Measurements from ENCODE around the gene MXI1. TPM values are rescaled to one million over a fixed set of nuclear protein-coding genes. Genes with fewer than 3 reads are reported as not detected.

MXI1 gene
- total RNA-seq, 1 donor from 2014 or later: 31.5 TPM

DNA sequence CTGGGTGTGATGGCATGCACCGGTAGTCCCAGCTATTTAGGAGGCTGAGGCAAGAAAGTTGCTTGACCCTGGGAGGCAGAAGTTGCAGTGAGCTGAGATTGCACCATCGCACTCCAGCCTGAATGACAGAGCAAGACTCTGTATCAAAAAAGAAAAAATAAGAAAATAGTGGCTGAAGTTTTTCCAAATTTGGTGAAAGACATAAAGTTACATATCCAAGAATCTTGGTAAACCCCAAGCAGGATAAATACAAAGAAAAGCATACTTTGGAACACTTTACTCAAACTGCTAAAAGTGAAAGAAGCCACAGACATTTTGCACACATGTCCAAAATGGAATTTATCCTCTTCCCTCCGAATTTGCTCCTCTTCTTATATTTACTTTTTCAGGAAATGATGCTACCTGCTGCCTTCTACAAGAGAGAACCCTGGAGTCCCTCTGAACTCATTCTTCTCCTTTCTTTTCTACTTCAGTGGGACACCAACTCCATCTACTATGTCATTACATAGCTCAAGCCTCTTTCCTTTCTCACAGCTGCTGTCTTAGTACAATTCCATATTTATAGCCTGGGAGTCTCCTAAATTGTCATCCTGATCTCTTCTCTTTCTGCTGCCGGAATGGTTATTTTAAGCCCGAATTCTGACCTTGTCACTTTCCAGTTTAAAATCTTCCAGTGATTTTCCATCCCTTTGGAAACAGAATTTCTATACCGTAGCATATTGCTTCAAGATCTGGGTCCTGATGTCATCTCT, 114.6 kb downstream of the MXI1 start:
- peaks cover 10% of the 10 kb centered on the region for H3K9me3 Mint-ChIP-seq (ENCODE audit: unreplicated experiment)
- H3K4me2 ChIP-seq (ENCODE audit: low read length): no peak overlapping the region
- no peaks in the 10 kb centered on the region for H4K20me1 ChIP-seq (ENCODE audit: insufficient read depth, low read length)
- H3K27ac ChIP-seq (ENCODE audit: low read depth, low read length): no peak overlapping the region
- no peaks in the 10 kb centered on the region for H3K27me3 ChIP-seq (ENCODE audit: insufficient read depth, low read length)
- no peak overlapping the region for H3K9ac ChIP-seq (ENCODE audit: low read length)
- peaks cover 22% of the 10 kb centered on the region for H3K4me1 ChIP-seq (ENCODE audit: insufficient read depth, low read length)
- H3K36me3 ChIP-seq (ENCODE audit: insufficient read depth, low read length): no peaks in the 10 kb centered on the region
- no peak overlapping the region for H3K27ac Mint-ChIP-seq (ENCODE audit: unreplicated experiment)
- H3K79me2 ChIP-seq (ENCODE audit: insufficient read depth, low read length): no peaks in the 10 kb centered on the region
- peaks cover 35% of the 10 kb centered on the region for H3K4me1 Mint-ChIP-seq (ENCODE audit: low read depth, unreplicated experiment)
- H3K27me3 Mint-ChIP-seq (ENCODE audit: low read depth, unreplicated experiment): no peaks in the 10 kb centered on the region
- DNase-seq (ENCODE audit: low read depth) (no peak), FAIRE-seq (no peak)
- no peaks in the 10 kb centered on the region for H3K36me3 Mint-ChIP-seq (ENCODE audit: low read depth, unreplicated experiment)
- H2AFZ ChIP-seq (ENCODE audit: low read depth, low read length): no peak overlapping the region
- no peak overlapping the region for H3K4me3 ChIP-seq (ENCODE audit: insufficient read depth, low read depth, low read length)
- H3K4me3 Mint-ChIP-seq (ENCODE audit: unreplicated experiment): no peak overlapping the region
- TF ChIP-seq EZH2 (IDR thresholded peaks at IDR 0.05; ENCODE audit: insufficient read depth, low read length) (no peak), CTCF (IDR thresholded peaks at IDR 0.05; ENCODE audit: insufficient read depth, low read depth, low read length) (no peak)
- no peaks in the 10 kb centered on the region for H3K9me3 ChIP-seq (ENCODE audit: insufficient read depth, low read depth, low read length)

GRCh38 chr10:110323503-110323902, 116.1 kb downstream of the MXI1 start:
- Histone ChIP-seq H3K9ac (ENCODE audit: low read length) (peak overlapping the region; percentile 4), H3K4me3 (ENCODE audit: insufficient read depth, low read depth, low read length) (no peak overlapping the region), H3K4me2 (ENCODE audit: low read length) (peak overlapping the region; percentile 10), H3K9me3 (ENCODE audit: insufficient read depth, low read depth, low read length) (no peaks in the 10 kb centered on the region), H3K27ac (ENCODE audit: low read depth, low read length) (peak overlapping the region; percentile 18), H3K36me3 (ENCODE audit: insufficient read depth, low read length) (no peaks in the 10 kb centered on the region), H2AFZ (ENCODE audit: low read depth, low read length) (no peak overlapping the region), H3K27me3 (ENCODE audit: insufficient read depth, low read length) (no peaks in the 10 kb centered on the region), H3K4me1 (ENCODE audit: insufficient read depth, low read length) (peaks cover 30% of the 10 kb centered on the region), H3K79me2 (ENCODE audit: insufficient read depth, low read length) (no peaks in the 10 kb centered on the region), H4K20me1 (ENCODE audit: insufficient read depth, low read length) (no peaks in the 10 kb centered on the region)
- H3K27me3 Mint-ChIP-seq (ENCODE audit: low read depth, unreplicated experiment): no peaks in the 10 kb centered on the region
- DNase-seq (ENCODE audit: low read depth) (peak; percentile 92), FAIRE-seq (peak; percentile 81)
- no peak for TF ChIP-seq CTCF (IDR thresholded peaks at IDR 0.05; ENCODE audit: insufficient read depth, low read depth, low read length)
- no peak for TF ChIP-seq EZH2 (IDR thresholded peaks at IDR 0.05; ENCODE audit: insufficient read depth, low read length)
- peaks cover 13% of the 10 kb centered on the region for H3K9me3 Mint-ChIP-seq (ENCODE audit: unreplicated experiment)
- peaks cover 40% of the 10 kb centered on the region for H3K4me1 Mint-ChIP-seq (ENCODE audit: low read depth, unreplicated experiment)
- peak overlapping the region; percentile 75 for H3K27ac Mint-ChIP-seq (ENCODE audit: unreplicated experiment)
- peak overlapping the region; percentile 9 for H3K4me3 Mint-ChIP-seq (ENCODE audit: unreplicated experiment)
- no peaks in the 10 kb centered on the region for H3K36me3 Mint-ChIP-seq (ENCODE audit: low read depth, unreplicated experiment)

- no peaks in the 10 kb centered on the region for H3K9me3 ChIP-seq (ENCODE audit: insufficient read depth, low read depth, low read length)
- peaks cover 40% of the 10 kb centered on the region for H3K4me1 Mint-ChIP-seq (ENCODE audit: low read depth, unreplicated experiment)
- no peak overlapping the region for H3K27ac ChIP-seq (ENCODE audit: low read depth, low read length)
- H2AFZ ChIP-seq (ENCODE audit: low read depth, low read length): no peak overlapping the region
- DNase-seq (ENCODE audit: low read depth): peak; percentile 52
- no peak overlapping the region for H3K4me2 ChIP-seq (ENCODE audit: low read length)
- peak overlapping the region; percentile 75 for H3K27ac Mint-ChIP-seq (ENCODE audit: unreplicated experiment)
- no peaks in the 10 kb centered on the region for H4K20me1 ChIP-seq (ENCODE audit: insufficient read depth, low read length)
- no peak overlapping the region for H3K4me3 ChIP-seq (ENCODE audit: insufficient read depth, low read depth, low read length)
- H3K36me3 ChIP-seq (ENCODE audit: insufficient read depth, low read length): no peaks in the 10 kb centered on the region
- no peaks in the 10 kb centered on the region for H3K27me3 ChIP-seq (ENCODE audit: insufficient read depth, low read length)
- H3K9ac ChIP-seq (ENCODE audit: low read length): no peak overlapping the region
- H3K4me3 Mint-ChIP-seq (ENCODE audit: unreplicated experiment): no peak overlapping the region
- H3K27me3 Mint-ChIP-seq (ENCODE audit: low read depth, unreplicated experiment): no peaks in the 10 kb centered on the region
- no peaks in the 10 kb centered on the region for H3K79me2 ChIP-seq (ENCODE audit: insufficient read depth, low read length)
- TF ChIP-seq EZH2 (IDR thresholded peaks at IDR 0.05; ENCODE audit: insufficient read depth, low read length) (no peak), CTCF (IDR thresholded peaks at IDR 0.05; ENCODE audit: insufficient read depth, low read depth, low read length) (no peak)
- no peaks in the 10 kb centered on the region for H3K36me3 Mint-ChIP-seq (ENCODE audit: low read depth, unreplicated experiment)
- H3K9me3 Mint-ChIP-seq (ENCODE audit: unreplicated experiment): peaks cover 18% of the 10 kb centered on the region
- peaks cover 30% of the 10 kb centered on the region for H3K4me1 ChIP-seq (ENCODE audit: insufficient read depth, low read length)
- no peak for FAIRE-seq
Measured at GRCh38 chr10:110324201-110324804, 116.9 kb downstream of the MXI1 start.
